ENCODE data around the gene PNPLA6. TPM values are rescaled to one million over a fixed set of nuclear protein-coding genes. Genes with fewer than 3 reads are reported as not detected.
A peak's percentile ranks its signal among the peaks of the same experiment; 100 is the strongest.
"Not testable (repeated sequence)": the region's sequence is repeated elsewhere in the genome, so short reads cannot be mapped to it uniquely, and the experiment has no call there.

Gene PNPLA6
- total RNA-seq, 1 donor from 2014 or later, result 52.7 TPM

DNA sequence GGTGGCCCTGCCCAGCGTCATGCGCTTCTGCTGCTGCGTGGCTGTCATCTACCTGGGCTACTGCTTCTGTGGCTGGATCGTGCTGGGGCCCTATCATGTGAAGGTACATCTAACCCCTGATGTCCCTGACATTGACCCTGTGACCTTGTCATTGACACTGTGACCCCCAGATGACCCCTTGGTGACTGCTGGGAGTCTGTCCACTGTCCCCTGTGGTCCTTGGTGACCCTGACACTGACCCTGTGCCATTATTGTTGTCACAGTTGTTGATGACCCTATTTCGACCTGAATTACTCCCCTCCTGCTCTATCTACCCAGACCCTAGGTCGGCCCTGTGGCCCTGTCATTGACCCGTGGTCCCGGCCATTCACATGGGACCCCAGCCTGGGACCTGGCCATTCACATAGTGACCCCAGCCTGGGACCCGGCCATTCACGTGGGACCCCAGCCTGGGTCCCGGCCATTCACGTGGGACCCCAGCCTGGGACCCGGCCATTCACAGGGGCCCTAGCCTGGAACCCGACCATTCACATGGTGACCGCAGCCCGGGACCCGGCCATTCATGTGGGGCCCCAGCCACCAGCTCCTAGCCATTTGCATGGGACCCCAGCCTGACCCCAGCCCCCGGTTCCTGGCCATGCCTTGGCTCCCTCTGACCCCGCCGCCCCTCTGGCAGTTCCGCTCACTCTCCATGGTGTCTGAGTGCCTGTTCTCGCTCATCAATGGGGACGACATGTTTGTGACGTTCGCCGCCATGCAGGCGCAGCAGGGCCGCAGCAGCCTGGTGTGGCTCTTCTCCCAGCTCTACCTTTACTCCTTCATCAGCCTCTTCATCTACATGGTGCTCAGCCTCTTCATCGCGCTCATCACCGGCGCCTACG is 5.7 kb upstream of the PNPLA6 start:
- Histone ChIP-seq H3K4me1 (ENCODE audit: control insufficient read depth in 3 of 3, insufficient read depth in 3 of 3, low read length in 3 of 3) (peaks cover 6 to 13% (median 10%) of the 10 kb centered on the region in 3 donors), H3K4me3 (ENCODE audit: low read length in 3 of 3) (no peak overlapping the region), H3K27me3 (ENCODE audit: control insufficient read depth in 3 of 3, insufficient read depth in 3 of 3, low read length in 3 of 3) (no peaks in the 10 kb centered on the region), H3K9me3 (ENCODE audit: control insufficient read depth in 3 of 3, low read length in 3 of 3) (no peaks in the 10 kb centered on the region), H3K27ac (ENCODE audit: low read depth, low read length) (no peak overlapping the region), H3K9ac (ENCODE audit: low read depth in 1 of 3, low read length in 3 of 3) (no peak overlapping the region), H3K36me3 (ENCODE audit: control insufficient read depth in 3 of 3, insufficient read depth in 3 of 3, low read length in 3 of 3) (peaks cover 28 to 33% (median 31%) of the 10 kb centered on the region in 3 donors)

DNA sequence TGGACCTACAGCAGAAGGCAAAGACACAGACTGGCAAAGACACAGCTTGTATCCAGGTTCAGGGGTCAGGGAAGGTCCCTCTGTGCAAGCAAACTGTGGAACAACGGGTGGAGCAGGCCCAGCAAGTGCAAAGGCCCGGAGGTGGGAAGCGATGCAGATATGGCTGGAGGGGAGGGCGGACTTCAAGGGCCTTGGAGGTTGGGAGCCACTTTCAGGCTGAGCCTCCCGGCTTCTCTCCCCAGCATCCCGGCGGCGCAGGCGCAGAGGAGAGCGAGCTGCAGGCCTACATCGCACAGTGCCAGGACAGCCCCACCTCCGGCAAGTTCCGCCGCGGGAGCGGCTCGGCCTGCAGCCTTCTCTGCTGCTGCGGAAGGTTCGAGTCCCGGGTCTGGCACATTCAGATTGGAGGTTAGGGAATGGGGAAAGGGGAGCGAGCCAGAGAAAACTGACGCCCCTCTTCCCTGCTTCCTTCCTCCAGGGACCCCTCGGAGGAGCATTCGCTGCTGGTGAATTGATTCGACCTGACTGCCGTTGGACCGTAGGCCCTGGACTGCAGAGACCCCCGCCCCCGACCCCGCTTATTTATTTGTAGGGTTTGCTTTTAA is 2.1 kb upstream of the PNPLA6 start:
- peaks cover 18 to 19% (median 19%) of the 10 kb centered on the region in 3 donors for H3K36me3 ChIP-seq (ENCODE audit: control insufficient read depth in 3 of 3, insufficient read depth in 3 of 3, low read length in 3 of 3)
- peaks cover 12 to 24% (median 20%) of the 10 kb centered on the region in 3 donors for H3K4me1 ChIP-seq (ENCODE audit: control insufficient read depth in 3 of 3, insufficient read depth in 3 of 3, low read length in 3 of 3)
- H3K27me3 ChIP-seq (ENCODE audit: control insufficient read depth in 3 of 3, insufficient read depth in 3 of 3, low read length in 3 of 3), result no peaks in the 10 kb centered on the region
- H3K9me3 ChIP-seq (ENCODE audit: control insufficient read depth in 3 of 3, low read length in 3 of 3), result no peaks in the 10 kb centered on the region
- peak overlapping the region; percentile 88 to 98 (median 97) for H3K4me3 ChIP-seq (ENCODE audit: low read length in 3 of 3)
- H3K27ac ChIP-seq (ENCODE audit: low read depth, low read length), result peak overlapping the region; percentile 86
- H3K9ac ChIP-seq (ENCODE audit: low read depth in 1 of 3, low read length in 3 of 3), result peak overlapping the region; percentile 81 to 92 (median 88)

DNA sequence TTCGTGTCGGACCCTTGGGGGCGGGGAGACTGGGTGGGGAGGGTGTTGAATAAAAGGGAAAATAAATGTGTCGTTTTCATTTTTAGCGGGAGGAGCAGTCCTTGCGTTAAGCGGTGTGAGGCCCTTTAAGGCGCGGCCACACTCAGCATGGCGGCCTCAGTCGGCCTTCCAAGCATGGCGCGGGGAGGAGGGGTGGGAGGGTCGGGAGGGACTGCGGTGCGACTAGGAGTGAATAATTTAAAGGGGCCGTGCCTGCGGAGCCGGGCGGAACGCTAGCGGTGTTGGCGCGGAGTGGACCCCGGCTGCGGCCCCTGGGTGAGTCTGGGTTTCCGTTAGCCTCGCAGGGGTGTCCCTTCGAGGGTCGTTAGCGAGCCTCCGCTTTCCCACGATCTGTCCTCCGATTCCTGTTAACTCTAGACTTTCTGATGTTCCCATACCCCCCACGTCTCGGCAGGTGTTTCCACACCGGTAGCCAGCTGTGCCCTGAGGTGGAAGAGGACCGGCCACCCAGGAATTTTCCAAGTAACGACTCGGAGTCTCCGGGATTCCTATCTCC is 1.5 kb upstream of the PNPLA6 start:
- Histone ChIP-seq H3K4me3 (ENCODE audit: low read length in 3 of 3) (peak overlapping the region; percentile 88 to 98 (median 97)), H3K4me1 (ENCODE audit: control insufficient read depth in 3 of 3, insufficient read depth in 3 of 3, low read length in 3 of 3) (peaks cover 12 to 24% (median 20%) of the 10 kb centered on the region in 3 donors), H3K9ac (ENCODE audit: low read depth in 1 of 3, low read length in 3 of 3) (peak overlapping the region; percentile 89 to 92 (median 89)), H3K27me3 (ENCODE audit: control insufficient read depth in 3 of 3, insufficient read depth in 3 of 3, low read length in 3 of 3) (no peaks in the 10 kb centered on the region), H3K27ac (ENCODE audit: low read depth, low read length) (peak overlapping the region; percentile 86), H3K36me3 (ENCODE audit: control insufficient read depth in 3 of 3, insufficient read depth in 3 of 3, low read length in 3 of 3) (peaks cover 17 to 19% (median 18%) of the 10 kb centered on the region in 3 donors), H3K9me3 (ENCODE audit: control insufficient read depth in 3 of 3, low read length in 3 of 3) (no peaks in the 10 kb centered on the region)

DNA sequence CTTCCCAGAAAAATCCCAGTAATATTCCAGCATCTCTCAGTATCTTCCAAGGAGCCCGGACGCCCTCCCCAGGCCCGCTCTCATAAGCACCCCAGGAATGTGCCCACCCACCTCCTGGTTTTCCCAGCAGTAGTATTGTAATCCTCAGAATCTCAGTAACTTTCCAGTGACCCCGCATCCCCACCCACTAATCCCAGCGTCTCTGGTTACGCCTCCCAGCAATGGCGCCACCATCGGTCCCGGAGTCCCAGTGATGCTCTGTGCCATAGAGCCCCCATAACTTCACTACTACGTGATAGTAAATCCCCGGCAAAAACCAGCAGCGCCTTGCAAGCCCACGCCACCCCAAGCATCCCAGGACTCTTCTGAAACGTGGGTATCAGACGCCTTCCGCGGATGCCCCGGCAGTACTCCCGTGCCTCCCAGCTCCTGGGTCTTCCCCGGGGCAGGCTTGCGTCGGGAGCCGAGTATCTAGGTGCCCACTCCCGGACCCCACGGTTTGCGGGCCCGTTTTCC is 928 bp upstream of the PNPLA6 start:
- Histone ChIP-seq H3K36me3 (ENCODE audit: control insufficient read depth in 3 of 3, insufficient read depth in 3 of 3, low read length in 3 of 3) (peaks cover 13 to 17% (median 15%) of the 10 kb centered on the region in 3 donors), H3K4me3 (ENCODE audit: low read length in 3 of 3) (peak overlapping the region; percentile 88 to 98 (median 97)), H3K27me3 (ENCODE audit: control insufficient read depth in 3 of 3, insufficient read depth in 3 of 3, low read length in 3 of 3) (no peaks in the 10 kb centered on the region), H3K9me3 (ENCODE audit: control insufficient read depth in 3 of 3, low read length in 3 of 3) (no peaks in the 10 kb centered on the region), H3K27ac (ENCODE audit: low read depth, low read length) (peak overlapping the region; percentile 86), H3K4me1 (ENCODE audit: control insufficient read depth in 3 of 3, insufficient read depth in 3 of 3, low read length in 3 of 3) (peaks cover 12 to 24% (median 20%) of the 10 kb centered on the region in 3 donors), H3K9ac (ENCODE audit: low read depth in 1 of 3, low read length in 3 of 3) (peak overlapping the region; percentile 89 to 92 (median 89))

DNA sequence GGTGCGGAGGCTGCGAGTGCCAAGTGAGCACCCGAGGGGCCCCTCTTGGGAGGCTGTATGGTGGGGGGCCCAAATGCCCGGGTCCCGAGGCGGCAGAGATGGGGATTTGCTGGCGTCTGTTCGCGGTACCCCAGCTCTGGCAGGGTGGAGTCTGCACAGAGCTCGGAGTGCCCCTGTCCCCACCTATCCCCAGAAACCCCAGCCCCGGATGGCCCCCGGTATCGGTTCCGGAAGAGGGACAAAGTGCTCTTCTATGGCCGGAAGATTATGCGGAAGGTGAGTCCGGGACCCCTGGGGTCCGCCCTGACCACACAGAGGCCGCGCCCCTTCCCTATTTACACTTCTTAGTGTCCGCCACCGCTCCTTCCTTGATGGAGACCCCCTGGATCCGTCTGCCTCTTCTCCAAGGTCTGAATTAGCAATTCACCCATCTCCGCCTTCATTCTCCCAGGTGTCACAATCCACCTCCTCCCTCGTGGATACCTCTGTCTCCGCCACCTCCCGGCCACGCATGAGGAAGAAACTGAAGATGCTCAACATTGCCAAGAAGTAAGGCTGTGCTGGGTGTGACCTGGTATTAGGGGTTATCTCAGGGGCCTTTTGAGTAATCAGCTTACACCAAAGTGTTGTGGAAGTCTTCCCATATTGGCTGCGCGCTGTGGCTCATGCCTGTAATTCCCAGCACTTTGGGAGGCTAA is 630 bp downstream of the PNPLA6 start:
- Histone ChIP-seq H3K27me3 (ENCODE audit: control insufficient read depth in 3 of 3, insufficient read depth in 3 of 3, low read length in 3 of 3) (no peaks in the 10 kb centered on the region), H3K4me3 (ENCODE audit: low read length in 3 of 3) (peak overlapping the region; percentile 88 to 98 (median 97)), H3K36me3 (ENCODE audit: control insufficient read depth in 3 of 3, insufficient read depth in 3 of 3, low read length in 3 of 3) (peaks cover 18 to 24% (median 21%) of the 10 kb centered on the region in 3 donors), H3K9me3 (ENCODE audit: control insufficient read depth in 3 of 3, low read length in 3 of 3) (no peaks in the 10 kb centered on the region), H3K4me1 (ENCODE audit: control insufficient read depth in 3 of 3, insufficient read depth in 3 of 3, low read length in 3 of 3) (peaks cover 12 to 24% (median 20%) of the 10 kb centered on the region in 3 donors), H3K9ac (ENCODE audit: low read depth in 1 of 3, low read length in 3 of 3) (peak overlapping the region; percentile 89 to 92 (median 89)), H3K27ac (ENCODE audit: low read depth, low read length) (peak overlapping the region; percentile 86)

DNA sequence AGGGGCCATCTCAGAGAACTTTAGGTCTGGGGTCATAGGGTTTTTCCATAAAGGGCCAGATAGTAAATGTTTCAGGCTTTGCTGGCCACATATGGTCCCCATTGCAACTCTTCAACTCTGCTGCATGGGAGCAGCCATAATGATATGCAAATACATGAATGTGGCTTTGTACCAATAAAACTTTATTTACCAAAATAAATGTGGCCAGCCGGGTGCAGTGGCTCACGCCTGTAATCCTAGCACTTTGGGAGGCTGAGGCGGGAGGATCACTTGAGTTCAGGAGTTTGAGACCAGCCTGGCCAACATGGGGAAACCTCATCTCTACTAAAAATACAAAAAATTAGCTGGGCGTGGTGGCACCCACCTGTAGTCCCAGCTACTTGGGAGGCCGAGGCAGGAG is 3.5 kb downstream of the PNPLA6 start:
- H3K27me3 ChIP-seq (ENCODE audit: control insufficient read depth in 3 of 3, insufficient read depth in 3 of 3, low read length in 3 of 3); H3K9ac ChIP-seq (ENCODE audit: low read depth in 1 of 3, low read length in 3 of 3); H3K9me3 ChIP-seq (ENCODE audit: control insufficient read depth in 3 of 3, low read length in 3 of 3); H3K27ac ChIP-seq (ENCODE audit: low read depth, low read length); H3K4me3 ChIP-seq (ENCODE audit: low read length in 3 of 3): not testable (repeated sequence)
- peaks cover 28 to 40% (median 39%) of the 10 kb centered on the region in 3 donors for H3K36me3 ChIP-seq (ENCODE audit: control insufficient read depth in 3 of 3, insufficient read depth in 3 of 3, low read length in 3 of 3)
- H3K4me1 ChIP-seq (ENCODE audit: control insufficient read depth in 3 of 3, insufficient read depth in 3 of 3, low read length in 3 of 3), result peaks cover 6 to 15% (median 13%) of the 10 kb centered on the region in 3 donors

DNA sequence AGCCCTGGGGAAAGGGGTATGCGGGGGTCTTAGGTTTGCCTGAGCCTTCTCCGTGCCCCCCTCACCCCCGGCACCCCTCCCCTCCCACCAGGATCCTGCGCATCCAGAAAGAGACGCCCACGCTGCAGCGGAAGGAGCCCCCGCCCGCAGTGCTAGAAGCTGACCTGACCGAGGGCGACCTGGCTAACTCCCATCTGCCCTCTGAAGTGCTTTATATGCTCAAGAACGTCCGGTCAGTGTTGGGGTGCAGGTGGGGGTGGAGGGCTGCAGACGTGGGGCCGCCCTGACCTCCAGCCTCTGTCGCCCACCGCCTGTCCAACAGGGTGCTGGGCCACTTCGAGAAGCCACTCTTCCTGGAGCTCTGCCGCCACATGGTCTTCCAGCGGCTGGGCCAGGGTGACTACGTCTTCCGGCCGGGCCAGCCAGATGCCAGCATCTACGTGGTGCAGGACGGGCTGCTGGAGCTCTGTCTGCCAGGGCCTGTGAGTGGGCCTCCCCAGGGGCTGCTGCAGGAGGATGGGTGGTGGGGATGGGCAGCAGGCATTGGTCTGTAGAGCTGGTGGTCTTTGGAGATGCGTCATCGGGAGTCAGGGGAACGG is 4.4 kb downstream of the PNPLA6 start:
- H3K27ac ChIP-seq (ENCODE audit: low read depth, low read length), result no peak overlapping the region
- H3K9ac ChIP-seq (ENCODE audit: low read depth in 1 of 3, low read length in 3 of 3), result no peak overlapping the region
- no peak overlapping the region for H3K4me3 ChIP-seq (ENCODE audit: low read length in 3 of 3)
- no peaks in the 10 kb centered on the region for H3K9me3 ChIP-seq (ENCODE audit: control insufficient read depth in 3 of 3, low read length in 3 of 3)
- H3K4me1 ChIP-seq (ENCODE audit: control insufficient read depth in 3 of 3, insufficient read depth in 3 of 3, low read length in 3 of 3), result peaks cover 6 to 10% (median 9%) of the 10 kb centered on the region in 3 donors
- no peaks in the 10 kb centered on the region for H3K27me3 ChIP-seq (ENCODE audit: control insufficient read depth in 3 of 3, insufficient read depth in 3 of 3, low read length in 3 of 3)
- peaks cover 28 to 44% (median 42%) of the 10 kb centered on the region in 3 donors for H3K36me3 ChIP-seq (ENCODE audit: control insufficient read depth in 3 of 3, insufficient read depth in 3 of 3, low read length in 3 of 3)

DNA sequence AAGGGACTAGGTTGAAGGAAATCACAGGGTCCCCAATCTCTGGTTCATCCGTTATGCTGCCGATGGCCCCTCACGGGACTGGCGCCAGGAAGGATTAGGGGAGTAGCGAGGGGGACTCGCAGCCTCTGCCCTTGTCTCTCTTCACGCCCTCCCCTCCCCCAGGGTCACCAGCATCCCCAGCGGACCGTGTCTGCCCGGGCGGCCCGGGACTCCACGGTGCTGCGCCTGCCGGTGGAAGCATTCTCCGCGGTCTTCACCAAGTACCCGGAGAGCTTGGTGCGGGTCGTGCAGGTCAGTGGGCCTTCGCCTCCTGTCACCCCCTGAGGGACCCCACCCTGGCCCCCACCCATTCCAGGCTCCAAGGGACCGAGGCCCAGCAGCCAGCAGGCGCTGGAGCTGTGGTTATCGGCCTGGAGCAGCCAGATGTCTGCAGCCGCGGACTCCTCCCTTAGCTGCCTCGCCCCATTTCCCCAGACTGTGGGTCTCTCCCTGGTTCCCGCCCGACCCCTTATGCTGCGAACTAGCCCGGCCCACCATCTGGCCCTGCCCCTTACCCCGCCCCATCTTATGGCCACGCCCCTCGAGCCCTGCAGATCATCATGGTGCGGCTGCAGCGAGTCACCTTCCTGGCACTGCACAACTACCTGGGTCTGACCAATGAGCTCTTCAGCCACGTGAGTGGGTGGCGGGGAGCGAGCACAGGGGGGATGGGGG is 5.4 kb downstream of the PNPLA6 start:
- peaks cover 28 to 44% (median 42%) of the 10 kb centered on the region in 3 donors for H3K36me3 ChIP-seq (ENCODE audit: control insufficient read depth in 3 of 3, insufficient read depth in 3 of 3, low read length in 3 of 3)
- peaks cover 5 to 7% (median 6%) of the 10 kb centered on the region in 3 donors for H3K4me1 ChIP-seq (ENCODE audit: control insufficient read depth in 3 of 3, insufficient read depth in 3 of 3, low read length in 3 of 3)
- H3K9me3 ChIP-seq (ENCODE audit: control insufficient read depth in 3 of 3, low read length in 3 of 3), result no peaks in the 10 kb centered on the region
- no peaks in the 10 kb centered on the region for H3K27me3 ChIP-seq (ENCODE audit: control insufficient read depth in 3 of 3, insufficient read depth in 3 of 3, low read length in 3 of 3)
- H3K4me3 ChIP-seq (ENCODE audit: low read length in 3 of 3), result no peak overlapping the region
- no peak overlapping the region for H3K27ac ChIP-seq (ENCODE audit: low read depth, low read length)
- H3K9ac ChIP-seq (ENCODE audit: low read depth in 1 of 3, low read length in 3 of 3), result no peak overlapping the region

DNA sequence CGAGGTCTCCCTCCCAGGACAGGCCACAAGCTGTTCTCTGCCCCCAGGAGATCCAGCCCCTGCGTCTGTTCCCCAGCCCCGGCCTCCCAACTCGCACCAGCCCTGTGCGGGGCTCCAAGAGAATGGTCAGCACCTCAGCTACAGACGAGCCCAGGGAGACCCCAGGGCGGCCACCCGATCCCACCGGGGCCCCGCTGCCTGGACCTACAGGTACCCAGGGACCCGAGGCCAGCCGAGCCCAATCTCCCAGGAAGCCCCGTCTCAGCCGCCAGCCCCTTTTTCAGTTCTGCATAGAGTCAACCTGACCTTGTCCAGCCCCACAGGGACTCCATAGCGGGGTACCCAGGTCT is 5.9 kb downstream of the PNPLA6 start:
- Histone ChIP-seq H3K4me1 (ENCODE audit: control insufficient read depth in 3 of 3, insufficient read depth in 3 of 3, low read length in 3 of 3) (peaks cover 1 to 2% (median 1%) of the 10 kb centered on the region in 3 donors), H3K27me3 (ENCODE audit: control insufficient read depth in 3 of 3, insufficient read depth in 3 of 3, low read length in 3 of 3) (no peaks in the 10 kb centered on the region), H3K9ac (ENCODE audit: low read depth in 1 of 3, low read length in 3 of 3) (no peak overlapping the region), H3K36me3 (ENCODE audit: control insufficient read depth in 3 of 3, insufficient read depth in 3 of 3, low read length in 3 of 3) (peaks cover 28 to 44% (median 42%) of the 10 kb centered on the region in 3 donors), H3K4me3 (ENCODE audit: low read length in 3 of 3) (no peak overlapping the region), H3K9me3 (ENCODE audit: control insufficient read depth in 3 of 3, low read length in 3 of 3) (no peaks in the 10 kb centered on the region), H3K27ac (ENCODE audit: low read depth, low read length) (no peak overlapping the region)

Data from skeletal muscle tissue (tissue), 4 donors.